ENCODE data around the gene BEST2. TPM values are rescaled to one million over a fixed set of nuclear protein-coding genes. Genes with fewer than 3 reads are reported as not detected.
A peak's percentile ranks its signal among the peaks of the same experiment; 100 is the strongest.

Gene BEST2
- total and polyA plus RNA-seq, 2 of the 4 experiments (the other 2 are of a cell fraction), result not detected

GRCh38 chr19:12782174-12782423 lies 30.5 kb downstream of the BEST2 start:
- H3K36me3 ChIP-seq (ENCODE audit: control insufficient read depth, insufficient read depth, low read length), result no peaks in the 10 kb centered on the region
- peak overlapping the region; percentile 89 for H3K27ac ChIP-seq (ENCODE audit: insufficient read depth, low read length)
- H3K18ac ChIP-seq (ENCODE audit: low read depth, low read length), result peak overlapping the region; percentile 99
- H2BK120ac ChIP-seq (ENCODE audit: low read depth, low read length), result peak overlapping the region; percentile 90
- H4K91ac ChIP-seq (ENCODE audit: insufficient read depth, low read depth, low read length), result peak overlapping the region; percentile 97
- H2BK5ac ChIP-seq (ENCODE audit: low read depth, low read length, poor library complexity, severe bottlenecking), result peak overlapping the region; percentile 95
- H4K5ac ChIP-seq (ENCODE audit: low read depth, low read length), result peak overlapping the region; percentile 96
- H3K4me1 ChIP-seq (ENCODE audit: control insufficient read depth, insufficient read depth, low read length), result peaks cover 49% of the 10 kb centered on the region
- no peak for DNase-seq
- H3K4me3 ChIP-seq (ENCODE audit: insufficient read depth, low read depth, low read length), result peak overlapping the region; percentile 50
- peak overlapping the region; percentile 98 for H2AK9ac ChIP-seq (replicated peaks; ENCODE audit: low read depth, low read length, poor library complexity)
- peak overlapping the region; percentile 97 for H2AFZ ChIP-seq (replicated peaks; ENCODE audit: low read length, poor library complexity)
- dilution Hi-C loops (cut with HindIII; ENCODE audit: low sequenced_read_pairs, unreplicated experiment), result no loop called here
- peak overlapping the region; percentile 91 for H2BK20ac ChIP-seq (ENCODE audit: low read depth, low read length)
- ATAC-seq (ENCODE audit: low read depth), result no peak
- 7% methylated on average over 10 of the region's 12 CpGs; no CpG with 5 or more reads in 1 of the 2 experiments for WGBS, 2 experiments (ENCODE audit: extremely low coverage in 2 of 2, insufficient read length in 1 of 2)
- H3K9me1 ChIP-seq (ENCODE audit: insufficient read depth, low read length), result peaks cover 36% of the 10 kb centered on the region
- H3K4ac ChIP-seq (ENCODE audit: low read depth, low read length), result peak overlapping the region; percentile 100
- H3K4me2 ChIP-seq (ENCODE audit: low read depth, low read length), result peak overlapping the region; percentile 96
- peak overlapping the region; percentile 99 for H2AK5ac ChIP-seq (ENCODE audit: low read depth, low read length)
- peaks cover 3% of the 10 kb centered on the region; the same call in 1 of the 2 replicates for H4K20me1 ChIP-seq (ENCODE audit: insufficient read depth, low read length)
- peak overlapping the region; percentile 79 for H3K9ac ChIP-seq (ENCODE audit: low read depth, low read length)
- no peak for TF ChIP-seq MXI1 (IDR thresholded peaks at IDR 0.05; ENCODE audit: borderline replicate concordance, low read depth, low read length)
- TF ChIP-seq MAZ (IDR thresholded peaks at IDR 0.05; ENCODE audit: borderline replicate concordance, low read depth, low read length), result no peak
- no peak for TF ChIP-seq CHD1 (IDR thresholded peaks at IDR 0.05; ENCODE audit: low read depth, low read length)
- TF ChIP-seq MAFK (IDR thresholded peaks at IDR 0.05; ENCODE audit: low read depth, low read length), result no peak
- TF ChIP-seq RCOR1 (IDR thresholded peaks at IDR 0.05; ENCODE audit: insufficient replicate concordance, low read length), result peak; percentile 33
- in situ Hi-C loops (cut with MboI; ENCODE audit: low sequenced_read_pairs), result loop anchor here (25.0 kb wide), 1 partner anchor 1055 kb away; no protein-coding TSS in a partner anchor
- intact Hi-C loops (cut with micrococcal nuclease), result no loop called here
- peaks cover 0 to 45% of the 10 kb centered on the region in 2 experiments; a peak in 3 of 4 replicates for H3K79me1 ChIP-seq (ENCODE audit: low read depth in 1 of 2, low read length in 2 of 2)
- H3K27me3 ChIP-seq (ENCODE audit: control insufficient read depth, insufficient read depth, low read length), result no peaks in the 10 kb centered on the region
- peak overlapping the region; percentile 82 for H3K56ac ChIP-seq (ENCODE audit: extremely low read depth, insufficient read depth, low read length)
- H3K23ac ChIP-seq (ENCODE audit: low read depth, low read length), result peak overlapping the region; percentile 92
- POLR2A ChIA-PET (ENCODE audit: unreplicated experiment), result interaction anchor here (0.6 to 1.6 kb wide), 2 partner anchors 10 to 83 kb away, joined by 3 to 11 read pairs; partner anchors contain the start of gene JUNB
- peak overlapping the region; percentile 99 for H3K14ac ChIP-seq (replicated peaks; ENCODE audit: low read depth, low read length)
- H4K8ac ChIP-seq (ENCODE audit: low read depth in 2 of 2, low read length in 2 of 2), result peak overlapping the region; percentile 92 to 98
- H2BK15ac ChIP-seq (ENCODE audit: low read depth, low read length), result peak overlapping the region; percentile 94
- BruUV-seq (replicated peaks), result no TSS peak
- CTCF ChIA-PET, result interaction anchor here (1.0 to 1.4 kb wide), 3 partner anchors 14 to 66 kb away, joined by 3 to 5 read pairs (median 3); no protein-coding TSS in a partner anchor
- no peaks in the 10 kb centered on the region for H3K9me3 ChIP-seq (ENCODE audit: control insufficient read depth, insufficient read depth, low read length)
